GM12878 (cell line): Measurements from ENCODE around the gene YPEL2. TPM values are rescaled to one million over a fixed set of nuclear protein-coding genes. Genes with fewer than 3 reads are reported as not detected.

Source experiments
- ATAC-seq: fragments of 200-7000 bp; cut with Tn5 transposase; 3 replicates; pipeline ENCODE4 v1.9.1; 2020; ENCODE audit warnings: mild to moderate bottlenecking, moderate library complexity
- BruUV-seq: library from RNA; stranded (reverse); fragments of 400-500 nt; replicated peaks from 2 replicates; lab custom pipeline; 2021; lab: Mats Ljungman, UMichigan
- CTCF ChIA-PET: fragments of 300-600 bp; sonication (Branson Sonifier 250); formaldehyde crosslinking; extraction: SDS; loops from one replicate; lab custom pipeline; 2021; ENCODE audit warnings: inconsistent platforms; lab: Yijun Ruan, JAX
- POLR2A ChIA-PET: fragments of 350-600 bp; formaldehyde crosslinking; extraction: SDS; loops from one replicate; lab custom pipeline; 2021; ENCODE audit warnings: inconsistent platforms; lab: Charles Lee
- RAD21 ChIA-PET: fragments of 300-600 bp; sonication (Branson Sonifier 250); formaldehyde crosslinking; loops from one replicate; lab custom pipeline; 2023; ENCODE audit warnings: antibody characterized with exemption; ENCODE audit not compliant: unreplicated experiment; lab: Charles Lee
- SMC1A ChIA-PET: fragments of 300-600 bp; sonication (Branson Sonifier 250); formaldehyde crosslinking; loops from one replicate; lab custom pipeline; 2023; ENCODE audit not compliant: unreplicated experiment, uncharacterized antibody; lab: Charles Lee
- DNase-seq: peaks from one replicate; pipeline ENCODE4 v3.0.0-alpha.2; 2011; ENCODE audit warnings: low read depth, low spot score
- FAIRE-seq: peaks from 3 replicates; lab custom pipeline; 2011; peaks lifted over from hg19 to GRCh38; lab: Jason Lieb, UNC
- H2AFZ ChIP-seq: 2 replicates; pipeline ENCODE4 v1.6.0; 2011; ENCODE audit warnings: low read depth, low read length, control low read depth; ENCODE audit not compliant: control insufficient read depth
- H3K27ac ChIP-seq: 2 replicates; pipeline ENCODE4 v1.5.1; 2011; ENCODE audit warnings: control low read depth; ENCODE audit not compliant: control insufficient read depth, insufficient read depth
- H3K27me3 ChIP-seq, 2 experiments: replicated peaks in 1 of 2; 2 replicates each; pipeline versions ENCODE4 v1.6.0 to v1.6.1; 2011; ENCODE audit warnings: low read length in 1 of 2; ENCODE audit not compliant: control insufficient read depth in 2 of 2, insufficient read depth in 2 of 2
- H3K36me3 ChIP-seq, 2 experiments: 2 replicates each; pipeline ENCODE4 v1.5.1; 2011; ENCODE audit warnings: low read length in 1 of 2; ENCODE audit not compliant: control insufficient read depth in 2 of 2, insufficient read depth in 2 of 2
- H3K4me1 ChIP-seq: 2 replicates; pipeline ENCODE4 v1.6.1; 2011; ENCODE audit warnings: mild to moderate bottlenecking, low read length, moderate library complexity, mixed read lengths; ENCODE audit not compliant: control insufficient read depth, insufficient read depth
- H3K4me2 ChIP-seq: 2 replicates; pipeline ENCODE4 v1.6.0; 2011; ENCODE audit warnings: control low read depth; ENCODE audit not compliant: control insufficient read depth, insufficient read depth
- H3K4me3 ChIP-seq: fragments of 200-600 bp; sonication (generic); 2 replicates; pipeline ENCODE4 v1.5.1; 2016
- H3K79me2 ChIP-seq: 2 replicates; pipeline ENCODE4 v1.6.0; 2011; ENCODE audit warnings: low read length; ENCODE audit not compliant: control insufficient read depth, insufficient read depth
- H3K9ac ChIP-seq: 2 replicates; pipeline ENCODE4 v1.8.0; 2011; ENCODE audit warnings: low read length, control low read depth, mixed read lengths; ENCODE audit not compliant: control insufficient read depth, insufficient read depth
- H3K9me3 ChIP-seq: replicated peaks from 3 replicates; pipeline ENCODE4 v1.5.1; 2011; ENCODE audit warnings: mild to moderate bottlenecking, low read length; ENCODE audit not compliant: control insufficient read depth, insufficient read depth
- H4K20me1 ChIP-seq: 2 replicates; pipeline ENCODE4 v1.6.0; 2011; ENCODE audit not compliant: control insufficient read depth, insufficient read depth
- ASH2L ChIP-seq: fragments of 300-600, 200-600 bp; sonication (generic); IDR thresholded peaks from 2 replicates; pipeline ENCODE4 v1.6.1; 2017; ENCODE audit warnings: low read depth, mild to moderate bottlenecking, borderline replicate concordance
- BCL11A ChIP-seq: IDR thresholded peaks from 2 replicates; pipeline ENCODE4 v1.6.1; 2011; ENCODE audit warnings: low read depth, low read length
- BCL3 ChIP-seq: IDR thresholded peaks from 2 replicates; pipeline ENCODE4 v1.6.1; 2011; ENCODE audit warnings: borderline replicate concordance, low read depth, mild to moderate bottlenecking, moderate library complexity, low read length; ENCODE audit not compliant: insufficient read depth, poor library complexity, severe bottlenecking
- BRCA1 ChIP-seq: IDR thresholded peaks from 2 replicates; pipeline ENCODE4 v1.6.1; 2011; ENCODE audit warnings: low read depth, low read length, improper control_type of control experiment
- CEBPB ChIP-seq, 2 experiments: fragments of 150-350 bp in 1 of 2; IDR thresholded peaks; 2 replicates each; pipeline ENCODE4 v1.6.1; 2012 to 2014; ENCODE audit warnings: low read depth in 2 of 2, low read length in 2 of 2, borderline replicate concordance in 1 of 2, inconsistent platforms in 1 of 2
- KDM1A ChIP-seq: fragments of 200-600 bp; sonication (generic); IDR thresholded peaks from 2 replicates; pipeline ENCODE4 v1.6.1; 2016; ENCODE audit warnings: borderline replicate concordance
- NBN ChIP-seq: fragments of 450-650 bp; IDR thresholded peaks from 2 replicates; pipeline ENCODE4 v1.6.1; 2016
- PKNOX1 ChIP-seq: fragments of 450-650 bp; IDR thresholded peaks from 2 replicates; pipeline ENCODE4 v1.6.1; 2016; ENCODE audit warnings: mild to moderate bottlenecking
- PRDM15 ChIP-seq: fragments of 450-650 bp; formaldehyde crosslinking; IDR thresholded peaks from 2 replicates; pipeline ENCODE4 v1.4.0; 2020; ENCODE audit warnings: mild to moderate bottlenecking, moderate library complexity
- SIX5 ChIP-seq: IDR thresholded peaks from 2 replicates; pipeline ENCODE4 v1.6.1; 2011; ENCODE audit warnings: mild to moderate bottlenecking, low read depth, low read length, moderate library complexity; ENCODE audit not compliant: severe bottlenecking
- TAF1 ChIP-seq: IDR thresholded peaks from 2 replicates; pipeline ENCODE4 v1.6.1; 2011; ENCODE audit warnings: mild to moderate bottlenecking, low read depth, low read length, borderline replicate concordance
- ZBTB11 ChIP-seq: fragments of 450-650 bp; formaldehyde crosslinking; IDR thresholded peaks from 2 replicates; pipeline ENCODE4 v1.5.0; 2022; ENCODE audit warnings: mild to moderate bottlenecking, missing genetic modification characterization
- ZNF207 ChIP-seq: fragments of 450-650 bp; IDR thresholded peaks from 2 replicates; pipeline ENCODE4 v1.6.1; 2014; ENCODE audit warnings: antibody characterized with exemption, mild to moderate bottlenecking, borderline replicate concordance
- ZNF24 ChIP-seq: fragments of 450-650 bp; IDR thresholded peaks from 2 replicates; pipeline ENCODE4 v1.6.1; 2017; ENCODE audit warnings: antibody characterized with exemption, mild to moderate bottlenecking
- WGBS: methylation state at CpG from one replicate; pipeline ENCODE4 v1.1.6; 2016; ENCODE audit warnings: low lambda C conversion rate; ENCODE audit not compliant: insufficient replicate concordance, insufficient coverage; ENCODE audit errors: missing lambda C conversion rate; 5-methylcytosine and 5-hydroxymethylcytosine counted together
- in situ Hi-C: fragments of 300-500 bp; cut with MboI; formaldehyde crosslinking; loops from 9 replicates; pipeline ENCODE4 v1.14.3; 2018; ENCODE audit warnings: mixed read lengths
- intact Hi-C: fragments of 100-400 bp; cut with micrococcal nuclease; formaldehyde crosslinking; loops from one replicate; pipeline ENCODE4 v1.14.2; 2022; ENCODE audit not compliant: unreplicated experiment
- polyA plus RNA-seq, 11 experiments: library from polyadenylated mRNA; depleted of rRNA in 4 of 11; unstranded in 6 of 11; stranded (reverse) in 5 of 11; fragments of >200 nt; fragmentation: Nextera tagmentation in 4 of 11; fragmentation: Illumina TruSeq in 1 of 11; extraction: Ambion mirVana in 4 of 11; extraction: Trizol in 1 of 11; gene quantifications; 1 replicate in 1 of 11; 2 replicates in 10 of 11; pipeline versions ENCODE4 v1.2.1 to v1.2.3, GENCODE V29; 2011 to 2016; ENCODE audit warnings: inconsistent platforms in 2 of 11, missing spikeins in 2 of 11, low read depth in 1 of 11
- total RNA-seq, 4 experiments: library from RNA; depleted of rRNA in 3 of 4; stranded (reverse); fragments of >200 nt in 3 of 4; fragmentation: Illumina TruSeq in 1 of 4; extraction: Trizol in 1 of 4; gene quantifications; 2 replicates each; pipeline versions ENCODE4 v1.2.1 to v1.2.3, GENCODE V29; 2013 to 2021

Gene YPEL2
- total and polyA plus RNA-seq, 10 of the 15 experiments (the other 5 are each of a cell fraction or from before 2014, with no cell fraction given), result 0.11 to 8.1 (median 0.48) TPM

GRCh38 chr17:59337741-59338299 lies 6.4 kb downstream of the YPEL2 start:
- WGBS, result 65% methylated on average over 5 of the region's 5 CpGs
- POLR2A ChIA-PET, result no interaction called here
- SMC1A ChIA-PET, result interaction anchor here (0.7 to 2.3 kb wide), 3 partner anchors 13 to 35 kb away, joined by 3 to 8 read pairs (median 3); no protein-coding TSS in a partner anchor
- Histone ChIP-seq H3K27ac (no peak overlapping the region), H3K79me2 (peaks cover under 1% of the 10 kb centered on the region), H3K4me2 (no peak overlapping the region), H3K9ac (no peak overlapping the region), H3K36me3 (no peaks in the 10 kb centered on the region), H2AFZ (no peak overlapping the region), H4K20me1 (no peaks in the 10 kb centered on the region; the same call in 1 of the 2 replicates), H3K4me3 (no peak overlapping the region), H3K27me3 (peaks cover 0 to 4% of the 10 kb centered on the region in 2 experiments; a peak in 2 of 4 replicates), H3K4me1 (peaks cover 4% of the 10 kb centered on the region), H3K9me3 (no peaks in the 10 kb centered on the region)
- in situ Hi-C loops, result no loop called here
- FAIRE-seq (no peak), ATAC-seq (no peak), DNase-seq (no peak)
- intact Hi-C loops, result no loop called here
- CTCF ChIA-PET, result interaction anchor here (0.7 to 6.9 kb wide), 5 partner anchors 8 to 102 kb away, joined by 3 to 53 read pairs (median 4); no protein-coding TSS in a partner anchor
- RAD21 ChIA-PET, result interaction anchor here (0.7 kb wide), 1 partner anchor 157 kb away, joined by 3 read pairs; no protein-coding TSS in a partner anchor
- no TSS peak for BruUV-seq
- TF ChIP-seq PRDM15 (CRISPR knock-in tag), result no peak
- no peak for TF ChIP-seq ZNF207
- TF ChIP-seq ASH2L, result no peak
- no peak for TF ChIP-seq KDM1A
- no peak for TF ChIP-seq CEBPB (IDR thresholded peaks at IDR 0.05; ENCODE audit: borderline replicate concordance in 1 of 2, low read depth in 2 of 2, low read length in 2 of 2)
- TF ChIP-seq BRCA1, result no peak
- no peak for TF ChIP-seq PKNOX1
- TF ChIP-seq BCL3, result no peak
- TF ChIP-seq SIX5, result no peak
- no peak for TF ChIP-seq ZNF24
- TF ChIP-seq ZBTB11 (CRISPR knock-in tag), result no peak
- TF ChIP-seq TAF1, result no peak
- TF ChIP-seq BCL11A, result no peak
- no peak for TF ChIP-seq NBN
